HTR-8/SVneo (cell line): Measurements from ENCODE around the gene CAV2.
A peak's percentile ranks its signal among the peaks of the same experiment; 100 is the strongest.

Experiments used
- DNase-seq: peaks from one replicate; pipeline ENCODE4 v3.0.0; 2011; ENCODE audit warnings: low spot score, mixed read lengths; ENCODE audit not compliant: insufficient read length
- FAIRE-seq: peaks from 2 replicates; lab custom pipeline; 2011; peaks lifted over from hg19 to GRCh38; lab: Jason Lieb, UNC

The CAV2 gene

GRCh38 chr7:116493449-116493848 lies 6.1 kb upstream of the CAV2 start:
- FAIRE-seq (no peak), DNase-seq (no peak)

GRCh38 chr7:116494472-116494871 lies 5.1 kb upstream of the CAV2 start:
- DNase-seq (no peak), FAIRE-seq (no peak)

GRCh38 chr7:116495736-116496135 lies 3.8 kb upstream of the CAV2 start:
- FAIRE-seq (no peak), DNase-seq (no peak)

- FAIRE-seq (no peak), DNase-seq (no peak)
These were observed 2.9 kb upstream of the CAV2 start for GRCh38 chr7:116496653-116497052.

GRCh38 chr7:116497708-116498107 lies 1.8 kb upstream of the CAV2 start:
- DNase-seq: no peak
- FAIRE-seq: no peak

- FAIRE-seq (no peak), DNase-seq (no peak)
These were observed 728 bp downstream of the CAV2 start for GRCh38 chr7:116500078-116500853.

- no peak for DNase-seq
- FAIRE-seq: no peak
These were observed 2.1 kb downstream of the CAV2 start for GRCh38 chr7:116501425-116502167.

GRCh38 chr7:116502201-116503096 lies 2.9 kb downstream of the CAV2 start:
- DNase-seq: no peak
- no peak for FAIRE-seq

- FAIRE-seq: no peak
These were observed 4.3 kb downstream of the CAV2 start for GRCh38 chr7:116503835-116504234.

GRCh38 chr7:116505278-116505677 lies 5.7 kb downstream of the CAV2 start:
- no peak for DNase-seq

More at GRCh38 chr7:116503835-116504234, 4.3 kb downstream of the CAV2 start:
- no peak for DNase-seq

GRCh38 chr7:116505823-116506222 lies 6.3 kb downstream of the CAV2 start:
- DNase-seq: no peak
- no peak for FAIRE-seq

More at GRCh38 chr7:116505278-116505677, 5.7 kb downstream of the CAV2 start:
- FAIRE-seq: no peak

- FAIRE-seq (no peak), DNase-seq (no peak)
These were observed 10.5 kb downstream of the CAV2 start for GRCh38 chr7:116509982-116510579.

GRCh38 chr7:116510795-116511194 lies 11.3 kb downstream of the CAV2 start:
- DNase-seq (no peak), FAIRE-seq (no peak)

GRCh38 chr7:116511552-116512519 lies 12.3 kb downstream of the CAV2 start:
- DNase-seq (no peak), FAIRE-seq (peak; percentile 71)

- FAIRE-seq (no peak), DNase-seq (no peak)
These were observed 13.1 kb downstream of the CAV2 start for GRCh38 chr7:116512520-116513188.

- DNase-seq (no peak), FAIRE-seq (no peak)
These were observed 16.0 kb downstream of the CAV2 start for GRCh38 chr7:116515584-116515983.

GRCh38 chr7:116516324-116516723 lies 16.8 kb downstream of the CAV2 start:
- no peak for DNase-seq
- no peak for FAIRE-seq

GRCh38 chr7:116517626-116518025 lies 18.1 kb downstream of the CAV2 start:
- DNase-seq (no peak), FAIRE-seq (no peak)
